Liver (tissue), 9 donors: ENCODE results near the gene ALKBH2. TPM values are rescaled to one million over a fixed set of nuclear protein-coding genes. Genes with fewer than 3 reads are reported as not detected.
A peak's percentile ranks its signal among the peaks of the same experiment; 100 is the strongest.

Experiments
- DNase-seq: peaks from one replicate; pipeline ENCODE4 v3.0.0-alpha.2; 2017; ENCODE audit warnings: low spot score
- H3K27ac ChIP-seq, 2 donors: one replicate each; pipeline ENCODE4 v1.7.0; 2013; ENCODE audit warnings: inconsistent platforms in 2 of 2, low read length in 2 of 2, control low read depth in 1 of 2, low read depth in 1 of 2, mild to moderate bottlenecking in 1 of 2
- H3K27me3 ChIP-seq, 4 donors: one replicate each; pipeline versions ENCODE4 v1.6.1 to v1.7.0; 2013; ENCODE audit warnings: low read length in 3 of 4, inconsistent platforms in 1 of 4, mild to moderate bottlenecking in 1 of 4, moderate library complexity in 1 of 4; ENCODE audit not compliant: control insufficient read depth in 4 of 4, insufficient read depth in 4 of 4
- H3K36me3 ChIP-seq, 4 donors: one replicate each; pipeline versions ENCODE4 v1.6.1 to v1.7.0; 2013; ENCODE audit warnings: low read length in 3 of 4, mild to moderate bottlenecking in 3 of 4, low read depth in 1 of 4, moderate library complexity in 1 of 4; ENCODE audit not compliant: control insufficient read depth in 4 of 4, insufficient read depth in 3 of 4
- H3K4me1 ChIP-seq, 4 donors: one replicate each; pipeline versions ENCODE4 v1.6.1 to v1.7.0; 2013; ENCODE audit warnings: low read length in 3 of 4, mild to moderate bottlenecking in 3 of 4, moderate library complexity in 1 of 4; ENCODE audit not compliant: control insufficient read depth in 4 of 4, insufficient read depth in 4 of 4
- H3K4me3 ChIP-seq, 3 donors: one replicate each; pipeline versions ENCODE4 v1.6.1 to v1.7.0; 2013; ENCODE audit warnings: low read length in 3 of 3, control low read depth in 1 of 3, low read depth in 1 of 3, mild to moderate bottlenecking in 1 of 3
- H3K9ac ChIP-seq, 2 donors: one replicate each; pipeline ENCODE4 v1.7.0; 2013; ENCODE audit warnings: low read length in 2 of 2, mild to moderate bottlenecking in 2 of 2, moderate library complexity in 2 of 2, control low read depth in 1 of 2, low read depth in 1 of 2
- H3K9me3 ChIP-seq, 4 donors: one replicate each; pipeline versions ENCODE4 v1.6.1 to v1.7.0; 2013; ENCODE audit warnings: low read length in 3 of 4; ENCODE audit not compliant: control insufficient read depth in 4 of 4
- EGR1 ChIP-seq, 2 donors: IDR thresholded peaks; 2 replicates each; pipeline ENCODE4 v1.6.1; 2016 to 2018; ENCODE audit warnings: antibody characterized with exemption in 2 of 2, low read depth in 2 of 2
- FOXA1 ChIP-seq: IDR thresholded peaks from 2 replicates; pipeline ENCODE4 v1.6.1; 2016; ENCODE audit warnings: antibody characterized with exemption
- FOXA2 ChIP-seq: IDR thresholded peaks from 2 replicates; pipeline ENCODE4 v1.6.1; 2016; ENCODE audit warnings: antibody characterized with exemption
- GABPA ChIP-seq, 2 donors: IDR thresholded peaks in 1 of 2; conservative IDR thresholded peaks in 1 of 2; 2 replicates each; pipeline ENCODE4 v1.6.1; 2016; ENCODE audit warnings: antibody characterized with exemption in 2 of 2, mild to moderate bottlenecking in 1 of 2, moderate library complexity in 1 of 2
- HNF4A ChIP-seq, 2 donors: conservative IDR thresholded peaks; 2 replicates each; pipeline ENCODE4 v1.6.1; 2016; ENCODE audit warnings: antibody characterized with exemption in 2 of 2, mild to moderate bottlenecking in 2 of 2
- HNF4G ChIP-seq: IDR thresholded peaks from 2 replicates; pipeline ENCODE4 v1.6.1; 2016; ENCODE audit warnings: antibody characterized with exemption
- JUND ChIP-seq, 2 donors: IDR thresholded peaks; 2 replicates each; pipeline ENCODE4 v1.6.1; 2016; ENCODE audit warnings: antibody characterized with exemption in 2 of 2
- NR2F2 ChIP-seq: IDR thresholded peaks from 2 replicates; pipeline ENCODE4 v1.6.1; 2016; ENCODE audit warnings: antibody characterized with exemption
- RAD21 ChIP-seq, 2 donors: IDR thresholded peaks; 2 replicates each; pipeline ENCODE4 v1.6.1; 2016; ENCODE audit warnings: antibody characterized with exemption in 2 of 2, mild to moderate bottlenecking in 2 of 2
- REST ChIP-seq: IDR thresholded peaks from 2 replicates; pipeline ENCODE4 v1.6.1; 2016; ENCODE audit warnings: antibody characterized with exemption, mild to moderate bottlenecking
- RXRA ChIP-seq, 2 donors: IDR thresholded peaks; 2 replicates each; pipeline ENCODE4 v1.6.1; 2017 to 2018; ENCODE audit warnings: antibody characterized with exemption in 2 of 2, mild to moderate bottlenecking in 1 of 2
- SP1 ChIP-seq: IDR thresholded peaks from 2 replicates; pipeline ENCODE4 v1.6.1; 2018; ENCODE audit warnings: antibody characterized with exemption, mild to moderate bottlenecking
- TAF1 ChIP-seq: conservative IDR thresholded peaks from 2 replicates; pipeline ENCODE4 v1.6.1; 2016; ENCODE audit warnings: antibody characterized with exemption, mild to moderate bottlenecking
- YY1 ChIP-seq: IDR thresholded peaks from 2 replicates; pipeline ENCODE4 v1.6.1; 2016; ENCODE audit warnings: antibody characterized with exemption, mild to moderate bottlenecking
- ZBTB33 ChIP-seq: IDR thresholded peaks from 2 replicates; pipeline ENCODE4 v1.6.1; 2016; ENCODE audit warnings: antibody characterized with exemption
- WGBS: extraction: QIAGEN DNeasy Blood & Tissue Kit; methylation state at CpG from one replicate; pipeline ENCODE4 v1.1.7; 2013; 5-methylcytosine and 5-hydroxymethylcytosine counted together
- polyA plus RNA-seq, 2 donors: library from polyadenylated mRNA; stranded (reverse) in 1 of 2; unstranded in 1 of 2; fragments of 200-250 nt in 1 of 2; fragments of >200 nt in 1 of 2; fragmentation: Nextera tagmentation in 1 of 2; extraction: Ambion mirVana in 1 of 2; gene quantifications; one replicate each; pipeline versions ENCODE4 v1.2.1 to v1.2.3, GENCODE V29; 2013 to 2015
- total RNA-seq, 2 donors: library from RNA; depleted of rRNA; stranded (reverse); fragments of >200 nt; gene quantifications; one replicate each; pipeline ENCODE4 v1.2.3, GENCODE V29; 2014
- TF ChIP-seq, protein P1 (sequence below): IDR thresholded peaks from 2 replicates; pipeline ENCODE4 v1.6.1; 2016; ENCODE audit warnings: antibody characterized with exemption
- TF ChIP-seq, protein P2 (sequence below): fragments of 150-350 bp; IDR thresholded peaks from 2 replicates; pipeline ENCODE4 v1.5.1; 2017; ENCODE audit warnings: improper control_type of control experiment, low read depth, low read length; ENCODE audit not compliant: missing input control
- TF ChIP-seq, protein P3 (sequence below): IDR thresholded peaks from 2 replicates; pipeline ENCODE4 v1.6.1; 2016; ENCODE audit warnings: antibody characterized with exemption
- donor health status: healthy.
- donor health status: healthy.
- donor health status: healthy.
- donor health status: healthy.
- donor health status: healthy.

Gene ALKBH2
- total and polyA plus RNA-seq, 4 donors = 6.8 to 24.7 (median 19.9) TPM

- no peak for TF ChIP-seq REST
These were observed 31.8 kb upstream of the ALKBH2 start (continued) for GRCh38 chr12:109124878-109125648.

- TF ChIP-seq REST = no peak
- no peak for TF ChIP-seq FOXA2
- TF ChIP-seq FOXA1 = no peak
- TF ChIP-seq, protein P1, sequence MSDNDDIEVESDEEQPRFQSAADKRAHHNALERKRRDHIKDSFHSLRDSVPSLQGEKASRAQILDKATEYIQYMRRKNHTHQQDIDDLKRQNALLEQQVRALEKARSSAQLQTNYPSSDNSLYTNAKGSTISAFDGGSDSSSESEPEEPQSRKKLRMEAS = no peak
- no peak for TF ChIP-seq YY1
- peak; percentile 49 for TF ChIP-seq SP1
- TF ChIP-seq JUND (IDR thresholded peaks at IDR 0.05) = no peak
- peak; percentile 86 to 97 for TF ChIP-seq RXRA (IDR thresholded peaks at IDR 0.05)
- TF ChIP-seq GABPA (IDR thresholded peaks at IDR 0.05 in 1 of 2, conservative IDR thresholded peaks at IDR 0.05 in 1 of 2) = no peak
- TF ChIP-seq HNF4A (conservative IDR thresholded peaks at IDR 0.05) = peak; percentile 43 to 77
- no peak for TF ChIP-seq RAD21 (IDR thresholded peaks at IDR 0.05)
- TF ChIP-seq HNF4G = no peak
- TF ChIP-seq, protein P2, sequence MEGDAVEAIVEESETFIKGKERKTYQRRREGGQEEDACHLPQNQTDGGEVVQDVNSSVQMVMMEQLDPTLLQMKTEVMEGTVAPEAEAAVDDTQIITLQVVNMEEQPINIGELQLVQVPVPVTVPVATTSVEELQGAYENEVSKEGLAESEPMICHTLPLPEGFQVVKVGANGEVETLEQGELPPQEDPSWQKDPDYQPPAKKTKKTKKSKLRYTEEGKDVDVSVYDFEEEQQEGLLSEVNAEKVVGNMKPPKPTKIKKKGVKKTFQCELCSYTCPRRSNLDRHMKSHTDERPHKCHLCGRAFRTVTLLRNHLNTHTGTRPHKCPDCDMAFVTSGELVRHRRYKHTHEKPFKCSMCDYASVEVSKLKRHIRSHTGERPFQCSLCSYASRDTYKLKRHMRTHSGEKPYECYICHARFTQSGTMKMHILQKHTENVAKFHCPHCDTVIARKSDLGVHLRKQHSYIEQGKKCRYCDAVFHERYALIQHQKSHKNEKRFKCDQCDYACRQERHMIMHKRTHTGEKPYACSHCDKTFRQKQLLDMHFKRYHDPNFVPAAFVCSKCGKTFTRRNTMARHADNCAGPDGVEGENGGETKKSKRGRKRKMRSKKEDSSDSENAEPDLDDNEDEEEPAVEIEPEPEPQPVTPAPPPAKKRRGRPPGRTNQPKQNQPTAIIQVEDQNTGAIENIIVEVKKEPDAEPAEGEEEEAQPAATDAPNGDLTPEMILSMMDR = no peak
- no peak for TF ChIP-seq ZBTB33
- no peak for TF ChIP-seq EGR1 (IDR thresholded peaks at IDR 0.05; ENCODE audit: low read depth in 2 of 2)
- no peak for TF ChIP-seq NR2F2
- TF ChIP-seq TAF1 = no peak
- TF ChIP-seq, protein P3, sequence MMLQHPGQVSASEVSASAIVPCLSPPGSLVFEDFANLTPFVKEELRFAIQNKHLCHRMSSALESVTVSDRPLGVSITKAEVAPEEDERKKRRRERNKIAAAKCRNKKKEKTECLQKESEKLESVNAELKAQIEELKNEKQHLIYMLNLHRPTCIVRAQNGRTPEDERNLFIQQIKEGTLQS = no peak
- H3K9ac ChIP-seq = no peak overlapping the region
- H3K4me1 ChIP-seq = peaks cover 14 to 47% (median 40%) of the 10 kb centered on the region in 4 donors
- H3K27me3 ChIP-seq = no peaks in the 10 kb centered on the region
- peak overlapping the region in 1 of 2 donors; percentile 23 for H3K27ac ChIP-seq
- H3K9me3 ChIP-seq = no peaks in the 10 kb centered on the region
- DNase-seq = no peak
- peaks cover 0 to 2% (median 0%) of the 10 kb centered on the region in 4 donors for H3K36me3 ChIP-seq
- H3K4me3 ChIP-seq = no peak overlapping the region
- WGBS = 76% methylated on average over 3 of the region's 3 CpGs
These were observed 28.1 kb upstream of the ALKBH2 start for GRCh38 chr12:109121346-109121880.
